ENCODE results near the gene ADIRF. TPM values are rescaled to one million over a fixed set of nuclear protein-coding genes. Genes with fewer than 3 reads are reported as not detected.
"Not testable (repeated sequence)": the region's sequence is repeated elsewhere in the genome, so short reads cannot be mapped to it uniquely, and the experiment has no call there.

Gene ADIRF
- total RNA-seq, 6 experiments from 2014 or later, result 68.5 to 169 (median 145) TPM

- TF ChIP-seq CTCF (IDR thresholded peaks at IDR 0.05), result no peak
- no peak for DNase-seq
- H3K27me3 Mint-ChIP-seq (ENCODE audit: insufficient read depth), result peaks cover 12% of the 10 kb centered on the region
- H3K27ac Mint-ChIP-seq, result no peak overlapping the region
- peaks cover 14% of the 10 kb centered on the region; the same call in 1 of the 2 replicates for H3K4me1 Mint-ChIP-seq (ENCODE audit: low read depth)
- H3K9me3 Mint-ChIP-seq, result peaks cover 16% of the 10 kb centered on the region
- peaks cover 14% of the 10 kb centered on the region for H3K36me3 Mint-ChIP-seq (ENCODE audit: low read depth)
- H3K4me3 Mint-ChIP-seq, result no peak overlapping the region
These were observed 17.0 kb upstream of the ADIRF start for GRCh38 chr10:86951184-86951761.

- H3K9me3 Mint-ChIP-seq, result peaks cover 16% of the 10 kb centered on the region
- no peak overlapping the region for H3K4me3 Mint-ChIP-seq
- no peak overlapping the region for H3K27ac Mint-ChIP-seq
- peaks cover 7% of the 10 kb centered on the region for H3K27me3 Mint-ChIP-seq (ENCODE audit: insufficient read depth)
- TF ChIP-seq CTCF (IDR thresholded peaks at IDR 0.05), result no peak
- no peak for DNase-seq
- H3K36me3 Mint-ChIP-seq (ENCODE audit: low read depth), result peaks cover 14% of the 10 kb centered on the region
- H3K4me1 Mint-ChIP-seq (ENCODE audit: low read depth), result peaks cover 14% of the 10 kb centered on the region; the same call in 1 of the 2 replicates
These were observed 16.2 kb upstream of the ADIRF start for GRCh38 chr10:86952106-86952505.

- peaks cover 16% of the 10 kb centered on the region for H3K9me3 Mint-ChIP-seq
- H3K27me3 Mint-ChIP-seq (ENCODE audit: insufficient read depth); H3K4me3 Mint-ChIP-seq; H3K27ac Mint-ChIP-seq; DNase-seq: not testable (repeated sequence)
- peaks cover 14% of the 10 kb centered on the region for H3K36me3 Mint-ChIP-seq (ENCODE audit: low read depth)
- peaks cover 14% of the 10 kb centered on the region; the same call in 1 of the 2 replicates for H3K4me1 Mint-ChIP-seq (ENCODE audit: low read depth)
These were observed 15.6 kb upstream of the ADIRF start for GRCh38 chr10:86952697-86953096.

GRCh38 chr10:86953747-86954680 is 14.3 kb upstream of the ADIRF start:
- peaks cover 14% of the 10 kb centered on the region for H3K36me3 Mint-ChIP-seq (ENCODE audit: low read depth)
- no peak for TF ChIP-seq CTCF (IDR thresholded peaks at IDR 0.05)
- no peak overlapping the region; the same call in 1 of the 2 replicates for H3K27ac Mint-ChIP-seq
- peaks cover 16% of the 10 kb centered on the region for H3K9me3 Mint-ChIP-seq
- peaks cover 2% of the 10 kb centered on the region for H3K27me3 Mint-ChIP-seq (ENCODE audit: insufficient read depth)
- no peak for DNase-seq
- H3K4me3 Mint-ChIP-seq, result no peak overlapping the region
- peaks cover 21% of the 10 kb centered on the region for H3K4me1 Mint-ChIP-seq (ENCODE audit: low read depth)

GRCh38 chr10:86954681-86955500 is 13.4 kb upstream of the ADIRF start:
- H3K27ac Mint-ChIP-seq, result no peak overlapping the region; the same call in 1 of the 2 replicates
- no peak overlapping the region for H3K4me3 Mint-ChIP-seq
- peaks cover 27% of the 10 kb centered on the region for H3K4me1 Mint-ChIP-seq (ENCODE audit: low read depth)
- H3K36me3 Mint-ChIP-seq (ENCODE audit: low read depth), result peaks cover 14% of the 10 kb centered on the region
- DNase-seq, result no peak
- TF ChIP-seq CTCF (IDR thresholded peaks at IDR 0.05), result no peak
- peaks cover 16% of the 10 kb centered on the region for H3K9me3 Mint-ChIP-seq
- H3K27me3 Mint-ChIP-seq (ENCODE audit: insufficient read depth), result peaks cover 2% of the 10 kb centered on the region
